Ectodermal cell (in vitro differentiated cells): Measurements from ENCODE around the gene CHST3.
"Not testable (repeated sequence)": the region's sequence is repeated elsewhere in the genome, so short reads cannot be mapped to it uniquely, and the experiment has no call there.

ENCODE experiments used
- H3K27ac ChIP-seq: 2 replicates; pipeline ENCODE4 v1.7.0; 2013; ENCODE audit warnings: mild to moderate bottlenecking, low read depth, low read length; ENCODE audit not compliant: insufficient read depth, poor library complexity, severe bottlenecking
- H3K27me3 ChIP-seq: 2 replicates; pipeline ENCODE4 v1.7.0; 2013; ENCODE audit warnings: mild to moderate bottlenecking, low read length; ENCODE audit not compliant: insufficient read depth, control insufficient read depth, poor library complexity, severe bottlenecking
- H3K36me3 ChIP-seq: one replicate; pipeline ENCODE4 v1.7.0; 2013; ENCODE audit warnings: low read length; ENCODE audit not compliant: control insufficient read depth, insufficient read depth
- H3K4me1 ChIP-seq: one replicate; pipeline ENCODE4 v1.7.0; 2013; ENCODE audit warnings: low read length; ENCODE audit not compliant: control insufficient read depth, insufficient read depth
- H3K4me3 ChIP-seq: 2 replicates; pipeline ENCODE4 v1.7.0; 2013; ENCODE audit warnings: low read depth, low read length, control low read depth; ENCODE audit not compliant: insufficient read depth
- H3K9me3 ChIP-seq: 2 replicates; pipeline ENCODE4 v1.7.0; 2013; ENCODE audit warnings: mild to moderate bottlenecking, low read length, moderate library complexity; ENCODE audit not compliant: control insufficient read depth
- WGBS, 2 experiments: methylation state at CpG; one replicate each; pipeline ENCODE4 v1.1.7; 2013; ENCODE audit warnings: missing lambda C conversion rate in 2 of 2; 5-methylcytosine and 5-hydroxymethylcytosine counted together

CHST3 gene

DNA sequence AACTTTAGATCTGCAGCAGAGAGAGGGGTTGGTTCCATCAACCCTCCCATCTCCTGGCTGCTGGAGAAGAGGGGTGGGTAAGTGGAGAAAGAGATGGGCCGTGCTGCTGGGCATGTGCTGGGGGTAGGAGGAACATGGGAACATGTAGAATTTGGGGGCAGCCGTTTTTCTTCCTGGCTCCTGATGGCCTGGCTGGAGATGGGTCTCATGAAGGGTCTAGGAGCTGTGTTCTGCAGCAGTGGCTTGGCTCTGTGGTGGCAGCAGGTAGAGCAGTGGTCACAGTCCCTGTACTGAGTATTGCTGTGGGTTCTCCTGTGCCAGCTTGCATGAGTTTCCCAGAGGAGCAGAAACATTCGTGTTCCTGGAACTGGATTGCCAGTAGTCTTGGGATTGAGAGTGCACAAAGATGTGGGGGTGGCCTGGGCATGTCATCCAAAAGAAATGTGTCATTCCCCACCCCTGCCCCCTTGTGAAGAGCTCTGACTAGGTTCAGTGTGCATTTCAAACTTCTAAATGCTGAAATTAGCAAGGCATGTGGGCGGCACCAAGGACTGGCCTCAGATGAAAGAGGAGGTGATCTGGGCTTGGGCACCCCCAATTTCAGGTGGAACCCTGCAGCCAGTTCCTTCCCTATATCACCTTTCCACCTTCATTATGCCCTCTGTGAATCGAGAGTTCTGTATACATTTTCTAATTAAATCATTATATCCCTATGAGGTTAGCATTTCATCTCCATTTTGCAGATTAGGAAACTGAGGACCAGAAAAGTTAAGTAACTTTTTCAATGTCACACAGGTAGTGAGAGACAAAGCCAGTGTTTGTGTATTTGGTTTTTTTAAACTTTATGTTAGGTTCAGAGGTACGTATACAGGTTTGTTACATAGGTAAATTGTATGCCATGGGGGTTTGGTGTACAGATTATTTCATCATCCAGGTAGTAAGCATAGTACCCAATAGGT lies 2.1 kb downstream of the CHST3 start:
- Histone ChIP-seq H3K27me3 (peaks cover 44% of the 10 kb centered on the region), H3K27ac (no peak overlapping the region), H3K4me3 (no peak overlapping the region), H3K9me3 (no peaks in the 10 kb centered on the region), H3K36me3 (no peaks in the 10 kb centered on the region), H3K4me1 (peaks cover 22% of the 10 kb centered on the region)
- 90% methylated on average over 6 of the region's 6 CpGs for WGBS, 2 experiments

DNA sequence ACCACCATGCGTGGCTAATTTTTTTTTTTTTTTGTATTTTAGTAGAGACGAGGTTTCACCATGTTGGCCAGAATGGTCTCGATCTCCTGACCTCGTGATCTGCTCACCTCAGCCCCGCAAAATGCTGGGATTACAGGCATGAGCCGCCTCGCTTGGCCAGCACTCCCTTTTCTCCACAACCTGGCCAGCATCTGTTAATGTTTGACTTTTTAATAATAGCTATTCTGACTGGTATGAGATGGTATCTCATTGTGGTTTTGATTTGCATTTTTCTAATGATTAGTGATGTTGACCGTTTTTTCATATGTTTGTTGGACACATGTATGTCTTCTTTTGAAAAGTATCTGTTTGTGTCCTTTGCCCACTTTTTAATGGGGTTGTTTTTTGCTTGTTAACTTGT lies 3.8 kb downstream of the CHST3 start:
- Histone ChIP-seq H3K4me1 (peaks cover 22% of the 10 kb centered on the region), H3K27me3 (peaks cover 35% of the 10 kb centered on the region)
- H3K36me3 ChIP-seq, H3K4me3 ChIP-seq, H3K27ac ChIP-seq, H3K9me3 ChIP-seq: not testable (repeated sequence)
- 90 to 94% methylated on average over 8 of the region's 8 CpGs for WGBS, 2 experiments

DNA sequence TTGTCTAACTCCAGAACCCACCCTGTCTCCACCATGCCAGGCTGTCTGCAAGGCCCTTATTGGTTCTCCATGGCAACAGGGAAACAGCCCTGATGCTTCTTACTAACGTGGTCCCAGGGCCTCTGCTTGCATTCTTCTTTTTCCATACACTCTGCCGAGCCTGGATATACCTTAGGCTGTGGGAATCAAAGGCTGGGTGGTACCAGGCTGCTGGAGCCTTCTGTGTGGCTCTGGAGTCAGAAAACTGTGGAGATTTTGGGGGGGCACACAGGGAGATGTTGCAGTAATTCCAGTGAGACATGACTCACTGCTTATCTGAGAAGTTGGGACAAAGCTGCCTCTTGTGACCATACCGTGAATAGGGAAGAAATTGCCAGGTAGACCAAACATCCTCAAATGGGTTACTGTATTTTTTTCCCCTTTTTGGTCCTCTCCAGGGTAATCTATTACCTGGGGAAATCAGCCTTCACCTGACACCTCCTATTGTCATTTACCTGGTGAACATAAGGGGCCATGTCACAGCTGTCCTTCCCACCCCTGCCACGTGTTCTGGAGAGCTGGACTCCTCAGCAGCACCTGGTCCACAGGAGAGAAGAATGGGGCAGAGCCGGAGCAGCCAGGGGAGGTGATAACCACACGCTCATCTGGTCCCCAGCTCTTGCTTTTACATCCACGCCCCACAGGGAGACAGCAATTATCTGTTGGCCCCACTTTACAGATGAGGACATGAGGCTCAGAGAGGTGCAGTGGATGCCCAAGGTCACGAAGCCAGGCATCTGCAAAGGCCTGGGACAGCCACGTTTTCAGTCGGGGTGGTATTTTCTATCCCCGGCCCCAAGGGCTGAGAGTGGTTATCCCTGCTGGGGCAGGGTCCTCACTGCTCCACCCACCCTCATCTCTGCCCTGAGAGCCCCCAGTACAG lies 4.6 kb downstream of the CHST3 start:
- Histone ChIP-seq H3K27ac (no peak overlapping the region), H3K27me3 (peaks cover 27% of the 10 kb centered on the region), H3K36me3 (no peaks in the 10 kb centered on the region), H3K4me1 (peaks cover 22% of the 10 kb centered on the region), H3K4me3 (no peak overlapping the region), H3K9me3 (no peaks in the 10 kb centered on the region)
- 76 to 78% methylated on average over 11 of the region's 11 CpGs for WGBS, 2 experiments

DNA sequence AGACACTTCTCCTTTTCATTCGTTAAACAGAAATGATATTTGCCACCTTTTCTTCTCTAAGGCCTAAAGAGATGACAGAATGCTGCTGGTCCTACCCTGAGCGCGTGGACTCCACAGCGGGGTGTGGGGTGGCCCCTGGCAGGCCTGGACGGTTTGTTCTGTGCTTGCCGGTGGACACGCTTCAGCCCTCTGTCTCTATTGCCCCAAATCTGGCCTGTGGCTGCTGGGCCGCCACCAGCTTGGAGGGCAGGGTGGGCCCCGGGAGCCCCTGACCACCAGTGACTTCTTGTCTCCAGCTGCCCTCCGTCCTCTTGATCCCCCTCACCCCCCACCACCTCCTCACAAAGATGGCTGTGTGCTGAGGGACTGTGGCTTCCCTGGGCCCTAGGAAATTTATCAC lies 5.7 kb downstream of the CHST3 start:
- Histone ChIP-seq H3K36me3 (no peaks in the 10 kb centered on the region), H3K27ac (no peak overlapping the region), H3K4me3 (no peak overlapping the region), H3K27me3 (peaks cover 16% of the 10 kb centered on the region), H3K4me1 (peaks cover 19% of the 10 kb centered on the region), H3K9me3 (no peaks in the 10 kb centered on the region)
- WGBS, 2 experiments: 76 to 77% methylated on average over 9 to 10 of the region's 10 CpGs

- peaks cover 15% of the 10 kb centered on the region for H3K4me1 ChIP-seq
- no peak overlapping the region for H3K4me3 ChIP-seq
- H3K27ac ChIP-seq: no peak overlapping the region
- H3K9me3 ChIP-seq: no peaks in the 10 kb centered on the region
- no peaks in the 10 kb centered on the region for H3K36me3 ChIP-seq
- peaks cover 12% of the 10 kb centered on the region for H3K27me3 ChIP-seq
- WGBS, 2 experiments: 48 to 49% methylated on average over 10 of the region's 10 CpGs
Measured at GRCh38 chr10:71970331-71970730, 6.1 kb downstream of the CHST3 start.

- Histone ChIP-seq H3K4me1 (peaks cover 14% of the 10 kb centered on the region), H3K9me3 (no peaks in the 10 kb centered on the region), H3K4me3 (no peak overlapping the region), H3K27me3 (peaks cover 7% of the 10 kb centered on the region), H3K27ac (no peak overlapping the region), H3K36me3 (no peaks in the 10 kb centered on the region)
- 83 to 94% methylated on average over 4 of the region's 4 CpGs for WGBS, 2 experiments
Measured at GRCh38 chr10:71970869-71971268, 6.7 kb downstream of the CHST3 start.

- WGBS, 2 experiments: 94 to 95% methylated on average over 13 of the region's 13 CpGs
- Histone ChIP-seq H3K4me3 (no peak overlapping the region), H3K27ac (no peak overlapping the region)
Measured at GRCh38 chr10:71971311-71971731, 7.1 kb downstream of the CHST3 start.

GRCh38 chr10:71971769-71972555 lies 7.8 kb downstream of the CHST3 start:
- Histone ChIP-seq H3K4me1 (peaks cover 19% of the 10 kb centered on the region), H3K9me3 (no peaks in the 10 kb centered on the region), H3K27ac (no peak overlapping the region), H3K36me3 (no peaks in the 10 kb centered on the region), H3K4me3 (no peak overlapping the region), H3K27me3 (no peaks in the 10 kb centered on the region)
- 94 to 95% methylated on average over 21 of the region's 21 CpGs for WGBS, 2 experiments

More at GRCh38 chr10:71971311-71971731, 7.1 kb downstream of the CHST3 start:
- peaks cover 2% of the 10 kb centered on the region for H3K27me3 ChIP-seq
- H3K4me1 ChIP-seq: peaks cover 16% of the 10 kb centered on the region
- no peaks in the 10 kb centered on the region for H3K36me3 ChIP-seq
- no peaks in the 10 kb centered on the region for H3K9me3 ChIP-seq

GRCh38 chr10:71972746-71973695 lies 8.8 kb downstream of the CHST3 start:
- Histone ChIP-seq H3K36me3 (no peaks in the 10 kb centered on the region), H3K4me1 (peaks cover 19% of the 10 kb centered on the region), H3K27ac (no peak overlapping the region), H3K27me3 (no peaks in the 10 kb centered on the region), H3K9me3 (no peaks in the 10 kb centered on the region), H3K4me3 (no peak overlapping the region)
- 88 to 91% methylated on average over 14 of the region's 14 CpGs for WGBS, 2 experiments
